ENCODE results near the gene GPR6. TPM values are rescaled to one million over a fixed set of nuclear protein-coding genes. Genes with fewer than 3 reads are reported as not detected.

The GPR6 gene
- total RNA-seq, 2 experiments from 2014 or later: not detected

DNA sequence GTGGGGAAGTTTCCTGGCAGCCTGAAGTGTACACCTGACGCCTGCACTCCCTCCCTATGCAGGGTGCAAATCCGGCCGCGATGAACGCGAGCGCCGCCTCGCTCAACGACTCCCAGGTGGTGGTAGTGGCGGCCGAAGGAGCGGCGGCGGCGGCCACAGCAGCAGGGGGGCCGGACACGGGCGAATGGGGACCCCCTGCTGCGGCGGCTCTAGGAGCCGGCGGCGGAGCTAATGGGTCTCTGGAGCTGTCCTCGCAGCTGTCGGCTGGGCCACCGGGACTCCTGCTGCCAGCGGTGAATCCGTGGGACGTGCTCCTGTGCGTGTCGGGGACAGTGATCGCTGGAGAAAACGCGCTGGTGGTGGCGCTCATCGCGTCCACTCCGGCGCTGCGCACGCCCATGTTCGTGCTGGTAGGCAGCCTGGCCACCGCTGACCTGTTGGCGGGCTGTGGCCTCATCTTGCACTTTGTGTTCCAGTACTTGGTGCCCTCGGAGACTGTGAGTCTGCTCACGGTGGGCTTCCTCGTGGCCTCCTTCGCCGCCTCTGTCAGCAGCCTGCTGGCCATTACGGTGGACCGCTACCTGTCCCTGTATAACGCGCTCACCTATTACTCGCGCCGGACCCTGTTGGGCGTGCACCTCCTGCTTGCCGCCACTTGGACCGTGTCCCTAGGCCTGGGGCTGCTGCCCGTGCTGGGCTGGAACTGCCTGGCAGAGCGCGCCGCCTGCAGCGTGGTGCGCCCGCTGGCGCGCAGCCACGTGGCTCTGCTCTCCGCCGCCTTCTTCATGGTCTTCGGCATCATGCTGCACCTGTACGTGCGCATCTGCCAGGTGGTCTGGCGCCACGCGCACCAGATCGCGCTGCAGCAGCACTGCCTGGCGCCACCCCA is 1.2 kb downstream of the GPR6 start:
- Mint-ChIP-seq H3K9me3 (peaks cover 3% of the 10 kb centered on the region), H3K27ac (no peak overlapping the region), H3K36me3 (ENCODE audit: low read depth) (peaks cover 2% of the 10 kb centered on the region), H3K4me1 (ENCODE audit: low read depth) (no peaks in the 10 kb centered on the region), H3K27me3 (peaks cover 45% of the 10 kb centered on the region), H3K4me3 (no peak overlapping the region)
- ChIA-PET CTCF (no interaction called here), POLR2A (no interaction called here)
- DNase-seq (no peak), ATAC-seq (no peak)
- intact Hi-C loops (cut with micrococcal nuclease): no loop called here
- TF ChIP-seq, protein P1, sequence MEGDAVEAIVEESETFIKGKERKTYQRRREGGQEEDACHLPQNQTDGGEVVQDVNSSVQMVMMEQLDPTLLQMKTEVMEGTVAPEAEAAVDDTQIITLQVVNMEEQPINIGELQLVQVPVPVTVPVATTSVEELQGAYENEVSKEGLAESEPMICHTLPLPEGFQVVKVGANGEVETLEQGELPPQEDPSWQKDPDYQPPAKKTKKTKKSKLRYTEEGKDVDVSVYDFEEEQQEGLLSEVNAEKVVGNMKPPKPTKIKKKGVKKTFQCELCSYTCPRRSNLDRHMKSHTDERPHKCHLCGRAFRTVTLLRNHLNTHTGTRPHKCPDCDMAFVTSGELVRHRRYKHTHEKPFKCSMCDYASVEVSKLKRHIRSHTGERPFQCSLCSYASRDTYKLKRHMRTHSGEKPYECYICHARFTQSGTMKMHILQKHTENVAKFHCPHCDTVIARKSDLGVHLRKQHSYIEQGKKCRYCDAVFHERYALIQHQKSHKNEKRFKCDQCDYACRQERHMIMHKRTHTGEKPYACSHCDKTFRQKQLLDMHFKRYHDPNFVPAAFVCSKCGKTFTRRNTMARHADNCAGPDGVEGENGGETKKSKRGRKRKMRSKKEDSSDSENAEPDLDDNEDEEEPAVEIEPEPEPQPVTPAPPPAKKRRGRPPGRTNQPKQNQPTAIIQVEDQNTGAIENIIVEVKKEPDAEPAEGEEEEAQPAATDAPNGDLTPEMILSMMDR (IDR thresholded peaks at IDR 0.05): no peak

DNA sequence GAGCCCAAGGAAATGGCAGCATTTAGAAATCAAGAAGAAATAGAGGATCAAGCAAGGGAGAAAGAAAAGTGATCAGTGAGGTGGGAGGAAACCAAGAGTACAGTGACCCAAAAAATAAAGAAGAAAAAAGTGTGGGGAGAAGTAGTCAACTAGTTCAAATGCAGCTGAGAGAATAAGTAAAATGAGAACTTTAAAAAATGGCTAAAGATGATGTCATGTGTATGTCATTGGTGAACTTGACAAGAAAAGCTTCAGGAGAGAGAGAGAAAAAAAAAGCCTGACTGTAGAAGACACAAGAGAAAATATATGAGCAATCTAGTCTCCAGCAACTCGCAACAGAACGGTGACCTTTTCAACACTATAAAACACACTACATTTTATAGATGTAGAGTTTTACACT is 6.3 kb downstream of the GPR6 start:
- ChIA-PET POLR2A (no interaction called here), CTCF (no interaction called here)
- peaks cover 2% of the 10 kb centered on the region for H3K36me3 Mint-ChIP-seq (ENCODE audit: low read depth)

DNA sequence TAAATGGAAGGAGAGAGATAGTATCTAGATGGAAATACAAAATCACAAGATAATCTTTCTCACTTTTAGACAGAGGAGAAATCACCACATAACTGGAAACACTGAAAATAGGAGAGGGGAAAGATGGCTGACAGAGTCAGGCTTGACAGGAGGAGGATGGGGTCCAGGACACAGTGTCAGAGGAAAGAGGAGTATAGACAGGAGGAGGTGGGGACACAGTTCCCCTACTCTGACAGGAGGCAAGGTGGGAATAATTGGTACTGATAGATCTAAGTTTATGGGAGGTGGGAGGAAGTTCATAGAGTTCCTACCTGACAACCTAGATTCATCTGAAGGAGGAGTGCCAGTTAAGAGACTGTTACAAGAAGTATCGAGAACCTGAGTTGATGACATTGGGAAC is 9.1 kb downstream of the GPR6 start:
- DNase-seq (no peak), ATAC-seq (no peak)
- no peaks in the 10 kb centered on the region for H3K36me3 Mint-ChIP-seq (ENCODE audit: low read depth)
- no peak overlapping the region for H3K27ac Mint-ChIP-seq
- H3K4me1 Mint-ChIP-seq (ENCODE audit: low read depth): no peaks in the 10 kb centered on the region
- TF ChIP-seq, protein P1 (IDR thresholded peaks at IDR 0.05): no peak
- intact Hi-C loops (cut with micrococcal nuclease): no loop called here
- H3K9me3 Mint-ChIP-seq: no peaks in the 10 kb centered on the region
- H3K27me3 Mint-ChIP-seq: peaks cover 6% of the 10 kb centered on the region
- CTCF ChIA-PET: no interaction called here
- POLR2A ChIA-PET: no interaction called here
- H3K4me3 Mint-ChIP-seq: no peak overlapping the region

More for the DNA sequence above, 6.3 kb downstream of the GPR6 start:
- intact Hi-C loops (cut with micrococcal nuclease): no loop called here
- H3K27ac Mint-ChIP-seq: no peak overlapping the region
- H3K4me3 Mint-ChIP-seq: no peak overlapping the region
- ATAC-seq (no peak), DNase-seq (no peak)
- no peaks in the 10 kb centered on the region for H3K4me1 Mint-ChIP-seq (ENCODE audit: low read depth)
- H3K27me3 Mint-ChIP-seq: peaks cover 23% of the 10 kb centered on the region
- TF ChIP-seq, protein P1 (IDR thresholded peaks at IDR 0.05): no peak
- H3K9me3 Mint-ChIP-seq: peaks cover 3% of the 10 kb centered on the region

DNA sequence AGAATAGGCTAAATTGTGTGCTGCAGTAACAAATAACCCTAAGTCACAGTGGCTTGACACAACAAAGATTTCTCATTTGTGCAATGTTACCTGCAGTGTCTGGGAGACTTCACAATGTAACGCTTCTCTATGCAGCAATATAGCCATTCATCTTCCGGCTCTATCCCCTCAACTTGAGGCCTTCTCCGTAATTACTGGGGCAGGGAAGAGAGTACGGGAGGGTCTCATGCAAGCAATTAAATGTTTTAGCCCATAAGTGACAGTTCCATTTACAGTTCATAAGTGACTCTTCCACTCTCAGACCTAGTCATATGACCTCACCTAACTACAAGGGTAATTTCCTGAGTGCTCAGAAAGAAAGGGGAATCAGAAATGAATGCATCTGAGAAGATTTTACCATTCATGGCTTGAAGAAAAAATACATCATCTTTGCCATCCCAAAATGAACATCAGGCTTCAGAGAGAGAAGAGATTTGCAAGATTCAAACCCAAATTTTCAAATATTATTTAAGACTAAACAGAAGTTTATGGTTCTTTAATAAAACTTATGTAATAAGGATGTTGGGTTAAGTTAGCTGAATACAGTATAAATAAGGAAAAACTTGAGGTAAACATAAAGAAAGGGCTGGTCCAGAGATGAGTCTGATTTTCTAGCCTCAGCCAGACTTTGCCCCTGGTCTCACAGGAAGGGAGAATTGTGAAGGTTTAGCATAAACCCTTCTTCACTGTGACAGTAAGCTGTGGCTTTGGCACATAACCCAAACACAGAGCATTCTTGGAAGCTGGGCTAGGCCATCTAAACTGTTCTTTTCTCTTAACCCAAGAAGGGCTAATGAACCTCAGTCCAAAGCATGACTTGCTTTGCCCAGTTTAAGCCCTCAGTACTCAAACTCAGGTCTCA is 13.3 kb downstream of the GPR6 start:
- H3K36me3 Mint-ChIP-seq (ENCODE audit: low read depth): no peaks in the 10 kb centered on the region
- CTCF ChIA-PET: no interaction called here
- H3K4me1 Mint-ChIP-seq (ENCODE audit: low read depth): no peaks in the 10 kb centered on the region
- peaks cover 2% of the 10 kb centered on the region for H3K27me3 Mint-ChIP-seq
- ATAC-seq: no peak
- DNase-seq: no peak
- H3K27ac Mint-ChIP-seq: no peak overlapping the region
- intact Hi-C loops (cut with micrococcal nuclease): no loop called here
- H3K9me3 Mint-ChIP-seq: no peaks in the 10 kb centered on the region
- no peak overlapping the region for H3K4me3 Mint-ChIP-seq
- POLR2A ChIA-PET: no interaction called here
- TF ChIP-seq, protein P1 (IDR thresholded peaks at IDR 0.05): no peak

All from activated CD8-positive, alpha-beta T cell treated with anti-CD3 and anti-CD28 coated beads for 36 hours (primary cell).